CD14-positive monocyte (primary cell): ENCODE results near the gene STK11IP. TPM values are rescaled to one million over a fixed set of nuclear protein-coding genes. Genes with fewer than 3 reads are reported as not detected.

Source experiments
- DNase-seq, 3 donors: peaks; one replicate each; pipeline ENCODE4 v3.0.0-alpha.2; 2011 to 2022
- H2AFZ ChIP-seq: 2 replicates; pipeline ENCODE4 v1.6.0; 2012; ENCODE audit warnings: mild to moderate bottlenecking, low read depth, low read length, inconsistent platforms; ENCODE audit not compliant: insufficient read depth, poor library complexity, severe bottlenecking
- H3K27ac ChIP-seq, 2 donors: 1 replicate in 1 of 2; 2 replicates in 1 of 2; pipeline ENCODE4 v1.5.1; 2012 to 2013; ENCODE audit warnings: low read length in 2 of 2, control low read depth in 1 of 2, inconsistent platforms in 1 of 2, low read depth in 1 of 2, mild to moderate bottlenecking in 1 of 2
- H3K27me3 ChIP-seq, 2 donors: one replicate each; pipeline versions ENCODE4 v1.6.0 to v1.6.1; 2011 to 2013; ENCODE audit warnings: low read length in 2 of 2; ENCODE audit not compliant: control insufficient read depth in 2 of 2, insufficient read depth in 2 of 2
- H3K36me3 ChIP-seq, 2 donors: replicated peaks in 1 of 2; 1 replicate in 1 of 2; 2 replicates in 1 of 2; pipeline versions ENCODE4 v1.5.1 to v1.6.1; 2012 to 2013; ENCODE audit warnings: low read length in 2 of 2, control low read depth in 1 of 2, inconsistent platforms in 1 of 2, mild to moderate bottlenecking in 1 of 2; ENCODE audit not compliant: insufficient read depth in 2 of 2, control insufficient read depth in 1 of 2
- H3K4me1 ChIP-seq, 2 donors: 1 replicate in 1 of 2; 2 replicates in 1 of 2; pipeline versions ENCODE4 v1.5.1 to v1.6.1; 2012 to 2013; ENCODE audit warnings: low read length in 2 of 2, control low read depth in 1 of 2, inconsistent platforms in 1 of 2, mild to moderate bottlenecking in 1 of 2, moderate library complexity in 1 of 2; ENCODE audit not compliant: insufficient read depth in 2 of 2, control insufficient read depth in 1 of 2
- H3K4me2 ChIP-seq: replicated peaks from 2 replicates; pipeline ENCODE3; 2012; ENCODE audit warnings: low read length, moderate library complexity, mild to moderate bottlenecking; ENCODE audit not compliant: poor library complexity, severe bottlenecking; ENCODE audit errors: extremely low read depth
- H3K4me3 ChIP-seq, 3 experiments: fragments of 200-600 bp in 1 of 3; sonication (generic) in 1 of 3; replicated peaks in 1 of 3; 1 replicate in 2 of 3; 2 replicates in 1 of 3; pipeline ENCODE4 v1.5.1; 2011 to 2013; ENCODE audit warnings: low read length in 3 of 3, mild to moderate bottlenecking in 3 of 3, control low read depth in 2 of 3, low read depth in 2 of 3, inconsistent platforms in 1 of 3, moderate library complexity in 1 of 3
- H3K79me2 ChIP-seq: 2 replicates; pipeline ENCODE4 v1.6.0; 2012; ENCODE audit warnings: mild to moderate bottlenecking, control low read depth, inconsistent platforms, low read length, moderate library complexity; ENCODE audit not compliant: insufficient read depth
- H3K9ac ChIP-seq: 2 replicates; pipeline ENCODE4 v1.6.0; 2017; ENCODE audit warnings: low read length, mild to moderate bottlenecking; ENCODE audit not compliant: insufficient read depth, poor library complexity, severe bottlenecking
- H3K9me3 ChIP-seq, 2 donors: replicated peaks in 1 of 2; 1 replicate in 1 of 2; 2 replicates in 1 of 2; pipeline versions ENCODE4 v1.5.1 to v1.6.1; 2012 to 2013; ENCODE audit warnings: low read length in 2 of 2, control low read depth in 1 of 2; ENCODE audit not compliant: control insufficient read depth in 1 of 2, insufficient read depth in 1 of 2
- H4K20me1 ChIP-seq: 2 replicates; pipeline ENCODE4 v1.6.0; 2012; ENCODE audit warnings: mild to moderate bottlenecking, low read length, control low read depth, moderate library complexity; ENCODE audit not compliant: insufficient read depth
- H3K27ac Mint-ChIP-seq, 7 donors: one replicate each; pipeline ENCODE4 v1.8.0; 2020; ENCODE audit warnings: mild to moderate bottlenecking in 7 of 7, mixed read lengths in 7 of 7, moderate library complexity in 6 of 7, inconsistent platforms in 2 of 7
- H3K27me3 Mint-ChIP-seq, 3 donors: one replicate each; pipeline ENCODE4 v1.8.0; 2021 to 2022; ENCODE audit warnings: low read depth in 3 of 3, mild to moderate bottlenecking in 3 of 3, mixed read lengths in 3 of 3, moderate library complexity in 3 of 3, inconsistent platforms in 1 of 3
- H3K36me3 Mint-ChIP-seq, 2 donors: one replicate each; pipeline ENCODE4 v1.8.0; 2020; ENCODE audit warnings: mixed read lengths in 2 of 2, inconsistent platforms in 1 of 2, mild to moderate bottlenecking in 1 of 2
- H3K4me1 Mint-ChIP-seq: one replicate; pipeline ENCODE4 v1.8.0; 2020; ENCODE audit warnings: mild to moderate bottlenecking, mixed read lengths
- H3K4me3 Mint-ChIP-seq, 2 donors: one replicate each; pipeline ENCODE4 v1.8.0; 2020; ENCODE audit warnings: mild to moderate bottlenecking in 2 of 2, mixed read lengths in 2 of 2, moderate library complexity in 1 of 2
- H3K9me3 Mint-ChIP-seq, 7 donors: one replicate each; pipeline ENCODE4 v1.8.0; 2020 to 2022; ENCODE audit warnings: mixed read lengths in 7 of 7, mild to moderate bottlenecking in 6 of 7, moderate library complexity in 6 of 7, inconsistent platforms in 2 of 7
- WGBS: methylation state at CpG from one replicate; pipeline ENCODE4 v1.1.5; 2013; ENCODE audit warnings: missing lambda C conversion rate; ENCODE audit not compliant: insufficient coverage; 5-methylcytosine and 5-hydroxymethylcytosine counted together
- intact Hi-C, 2 donors: fragments of 100-400 bp; cut with micrococcal nuclease; formaldehyde crosslinking; loops; one replicate each; pipeline versions ENCODE4 v1.15.0 to v1.15.1; 2023
- polyA plus RNA-seq, 3 donors: library from polyadenylated mRNA; depleted of rRNA in 1 of 3; unstranded in 2 of 3; stranded (reverse) in 1 of 3; fragments of 300-500 nt in 2 of 3; fragments of >200 nt in 1 of 3; fragmentation: Illumina TruSeq in 2 of 3; gene quantifications; 1 replicate in 2 of 3; 2 replicates in 1 of 3; pipeline ENCODE4 v1.2.3, GENCODE V29; 2012 to 2021
- TF ChIP-seq, protein P1 (sequence below): fragments of 200-600 bp; IDR thresholded peaks from one replicate; pipeline ENCODE4 v1.8.0; 2022; ENCODE audit warnings: antibody characterized with exemption, mild to moderate bottlenecking

The STK11IP gene
- polyA plus RNA-seq, 3 donors = 13.0 to 79.1 (median 15.7) TPM

DNA sequence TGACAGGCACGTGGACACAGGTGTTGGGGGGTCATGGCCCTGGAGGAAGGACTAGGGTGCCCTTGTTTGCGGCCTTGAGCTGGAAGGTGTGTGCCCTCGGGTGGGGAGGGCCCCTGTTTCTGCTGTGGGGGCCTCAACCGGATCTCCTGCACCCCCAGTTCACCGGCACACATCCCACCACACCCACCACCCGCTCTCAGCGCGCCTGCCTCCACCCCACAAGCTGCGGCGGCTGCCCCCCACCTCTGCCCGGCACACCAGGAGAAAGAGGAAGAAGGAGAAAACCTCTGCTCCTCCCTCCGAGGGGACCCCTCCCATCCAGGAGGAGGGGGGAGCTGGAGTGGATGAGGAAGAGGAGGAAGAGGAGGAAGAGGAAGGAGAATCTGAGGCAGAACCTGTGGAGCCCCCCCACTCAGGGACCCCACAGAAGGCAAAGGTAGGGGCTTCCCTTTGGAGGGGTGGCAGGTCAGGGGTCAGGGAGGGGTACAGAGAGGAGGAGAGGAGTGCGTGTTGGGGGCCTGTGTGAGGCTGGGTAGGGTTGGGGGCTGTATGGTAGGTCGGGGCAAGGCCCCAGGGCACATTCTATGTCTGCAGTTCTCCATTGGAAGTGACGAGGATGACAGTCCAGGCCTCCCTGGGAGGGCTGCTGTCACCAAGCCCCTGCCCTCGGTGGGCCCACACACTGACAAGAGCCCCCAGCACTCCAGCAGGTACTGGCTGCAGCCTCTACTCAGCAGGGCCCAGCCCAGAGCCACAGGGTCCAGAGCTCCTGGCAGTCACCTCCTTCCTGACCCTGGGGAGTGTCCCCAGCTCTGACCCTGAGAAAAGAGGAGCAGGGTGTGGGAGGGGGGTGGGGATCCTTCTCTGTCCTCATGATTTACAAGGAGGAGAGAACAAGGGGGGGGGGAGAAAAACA is 31.6 kb downstream of the STK11IP start:
- peaks cover 11% of the 10 kb centered on the region for H3K4me1 Mint-ChIP-seq
- Histone ChIP-seq H3K9ac (peak overlapping the region; percentile 21), H4K20me1 (no peaks in the 10 kb centered on the region), H3K36me3 (no peaks in the 10 kb centered on the region), H3K27ac (no peak overlapping the region), H3K4me2 (peak overlapping the region; percentile 58), H3K79me2 (no peaks in the 10 kb centered on the region), H3K27me3 (peaks cover 17 to 33% of the 10 kb centered on the region in 2 donors), H3K4me1 (peaks cover 14 to 19% of the 10 kb centered on the region in 2 donors), H2AFZ (peak overlapping the region; percentile 63), H3K9me3 (peaks cover 4% of the 10 kb centered on the region in 2 donors), H3K4me3 (peak overlapping the region in 1 of 3 experiments; percentile 49)
- no peak overlapping the region for H3K27ac Mint-ChIP-seq
- DNase-seq = peak in 2 of 3 donors; percentile 5 to 32
- H3K36me3 Mint-ChIP-seq = no peaks in the 10 kb centered on the region
- H3K27me3 Mint-ChIP-seq = peaks cover 23 to 45% (median 45%) of the 10 kb centered on the region in 3 donors
- intact Hi-C loops = no loop called here
- 37% methylated on average over 4 of the region's 16 CpGs for WGBS
- peak overlapping the region in 1 of 2 donors; percentile 57 for H3K4me3 Mint-ChIP-seq
- H3K9me3 Mint-ChIP-seq = peaks cover 0 to 13% (median 3%) of the 10 kb centered on the region in 7 donors
- TF ChIP-seq, protein P1, sequence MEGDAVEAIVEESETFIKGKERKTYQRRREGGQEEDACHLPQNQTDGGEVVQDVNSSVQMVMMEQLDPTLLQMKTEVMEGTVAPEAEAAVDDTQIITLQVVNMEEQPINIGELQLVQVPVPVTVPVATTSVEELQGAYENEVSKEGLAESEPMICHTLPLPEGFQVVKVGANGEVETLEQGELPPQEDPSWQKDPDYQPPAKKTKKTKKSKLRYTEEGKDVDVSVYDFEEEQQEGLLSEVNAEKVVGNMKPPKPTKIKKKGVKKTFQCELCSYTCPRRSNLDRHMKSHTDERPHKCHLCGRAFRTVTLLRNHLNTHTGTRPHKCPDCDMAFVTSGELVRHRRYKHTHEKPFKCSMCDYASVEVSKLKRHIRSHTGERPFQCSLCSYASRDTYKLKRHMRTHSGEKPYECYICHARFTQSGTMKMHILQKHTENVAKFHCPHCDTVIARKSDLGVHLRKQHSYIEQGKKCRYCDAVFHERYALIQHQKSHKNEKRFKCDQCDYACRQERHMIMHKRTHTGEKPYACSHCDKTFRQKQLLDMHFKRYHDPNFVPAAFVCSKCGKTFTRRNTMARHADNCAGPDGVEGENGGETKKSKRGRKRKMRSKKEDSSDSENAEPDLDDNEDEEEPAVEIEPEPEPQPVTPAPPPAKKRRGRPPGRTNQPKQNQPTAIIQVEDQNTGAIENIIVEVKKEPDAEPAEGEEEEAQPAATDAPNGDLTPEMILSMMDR = no peak

DNA sequence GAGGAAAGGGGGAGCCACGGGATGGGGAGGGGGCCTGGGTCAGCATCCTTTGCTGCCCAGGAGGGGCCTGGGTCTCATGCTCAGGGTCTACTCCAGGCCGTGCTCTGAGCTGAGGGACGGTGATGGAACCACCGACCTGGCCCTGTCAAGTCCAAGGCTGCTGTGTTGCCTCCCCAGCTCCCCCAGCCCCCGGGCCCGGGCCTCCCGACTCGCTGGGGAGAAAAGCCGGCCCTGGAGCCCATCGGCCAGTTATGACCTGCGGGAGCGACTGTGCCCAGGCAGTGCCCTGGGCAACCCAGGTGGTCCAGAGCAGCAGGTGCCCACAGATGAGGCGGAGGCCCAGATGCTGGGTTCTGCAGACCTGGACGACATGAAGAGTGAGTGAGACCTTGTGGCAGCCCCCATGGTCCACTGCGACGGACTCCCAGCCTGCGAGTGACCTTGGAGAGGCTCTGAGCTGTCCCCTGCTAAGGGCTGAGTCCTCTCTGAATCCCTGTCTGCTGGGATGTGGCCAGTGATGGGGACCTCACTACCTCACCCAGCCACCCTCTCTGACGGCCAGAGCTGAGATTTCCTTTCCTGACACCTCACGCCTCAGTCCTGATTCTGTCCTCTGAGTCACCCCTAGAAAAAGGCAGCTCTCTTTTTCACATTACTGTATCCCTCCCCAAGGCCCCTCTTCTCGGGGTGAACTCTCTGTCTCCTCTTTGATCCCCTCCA is 32.5 kb downstream of the STK11IP start:
- Histone ChIP-seq H2AFZ (no peak overlapping the region), H3K79me2 (no peaks in the 10 kb centered on the region), H3K4me2 (no peak overlapping the region), H3K4me3 (no peak overlapping the region), H3K4me1 (peaks cover 14 to 19% of the 10 kb centered on the region in 2 donors), H3K9ac (no peak overlapping the region), H3K36me3 (no peaks in the 10 kb centered on the region), H3K9me3 (peaks cover 4% of the 10 kb centered on the region in 2 donors), H3K27me3 (peaks cover 17 to 30% of the 10 kb centered on the region in 2 donors), H4K20me1 (no peaks in the 10 kb centered on the region), H3K27ac (no peak overlapping the region)
- intact Hi-C loops = no loop called here
- TF ChIP-seq, protein P1 = no peak
- peaks cover 22 to 42% (median 38%) of the 10 kb centered on the region in 3 donors for H3K27me3 Mint-ChIP-seq
- no peak overlapping the region for H3K4me3 Mint-ChIP-seq
- peaks cover 11% of the 10 kb centered on the region for H3K4me1 Mint-ChIP-seq
- H3K36me3 Mint-ChIP-seq = no peaks in the 10 kb centered on the region
- 87% methylated on average over 19 of the region's 20 CpGs for WGBS
- DNase-seq = no peak
- H3K9me3 Mint-ChIP-seq = peaks cover 0 to 13% (median 3%) of the 10 kb centered on the region in 7 donors
- H3K27ac Mint-ChIP-seq = peak overlapping the region in 2 of 7 donors; percentile 49 to 88
